HL-60 (cell line): ENCODE data around the gene ITGAE.

ENCODE experiments used
- DNase-seq, 2 experiments: peaks; one replicate each; pipeline ENCODE4 v3.0.0-alpha.2; 2010 to 2020; ENCODE audit warnings: low read depth in 1 of 2, low spot score in 1 of 2
- H3K27ac ChIP-seq: fragments of 250-450 bp; sonication (Bioruptor Pico); replicated peaks from 2 replicates; pipeline ENCODE4 v1.5.1; 2020; ENCODE audit warnings: mild to moderate bottlenecking, moderate library complexity
- H3K27me3 ChIP-seq: fragments of 250-450 bp; sonication (Bioruptor Pico); 2 replicates; pipeline ENCODE4 v1.5.1; 2021; ENCODE audit warnings: mild to moderate bottlenecking, moderate library complexity; ENCODE audit not compliant: insufficient read depth, poor library complexity, severe bottlenecking
- H3K4me3 ChIP-seq: replicated peaks from 2 replicates; pipeline ENCODE4 v1.5.1; 2011; ENCODE audit warnings: mild to moderate bottlenecking, control low read depth, low read length; ENCODE audit not compliant: insufficient read depth
- GABPA ChIP-seq: IDR thresholded peaks from 2 replicates; pipeline ENCODE4 v1.6.1; 2012; ENCODE audit warnings: low read depth
- POLR2AphosphoS5 ChIP-seq: IDR thresholded peaks from 2 replicates; pipeline ENCODE4 v1.6.1; 2012; ENCODE audit warnings: low read depth
- SPI1 ChIP-seq: IDR thresholded peaks from 2 replicates; pipeline ENCODE4 v1.6.1; 2012; ENCODE audit warnings: low read depth, mild to moderate bottlenecking, borderline replicate concordance
- TF ChIP-seq, protein P1 (sequence below): IDR thresholded peaks from one replicate; pipeline ENCODE4 v1.5.1; 2011; ENCODE audit warnings: low read length, control low read depth, inconsistent platforms; ENCODE audit not compliant: insufficient read depth
- TF ChIP-seq, protein P2 (sequence below): IDR thresholded peaks from 2 replicates; pipeline ENCODE4 v1.6.1; 2012; ENCODE audit warnings: low read depth; ENCODE audit not compliant: insufficient replicate concordance

ITGAE gene

DNA sequence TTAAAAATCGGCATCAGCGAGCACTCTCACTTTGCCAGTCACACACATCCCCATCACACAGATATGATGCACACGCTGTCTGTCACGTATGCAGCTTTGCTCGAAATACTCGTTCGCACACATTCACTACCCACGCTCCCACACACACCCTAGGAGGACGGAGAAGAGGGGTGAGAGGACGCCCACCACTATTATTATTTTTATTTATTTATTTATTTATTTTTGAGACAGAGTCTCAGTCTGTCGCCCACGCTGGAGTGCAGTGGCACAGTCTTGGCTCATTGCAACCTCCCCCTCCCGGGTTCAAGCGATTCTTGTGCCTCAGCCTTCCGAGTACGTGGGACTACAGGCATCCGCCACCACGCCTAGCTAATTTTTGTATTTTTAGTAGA lies 46.9 kb downstream of the ITGAE start:
- Histone ChIP-seq H3K27ac (no peak overlapping the region), H3K27me3 (no peaks in the 10 kb centered on the region), H3K4me3 (no peak overlapping the region)
- DNase-seq = no peak
- TF ChIP-seq POLR2AphosphoS5 (no peak), GABPA (no peak), SPI1 (no peak)
- TF ChIP-seq, protein P1, sequence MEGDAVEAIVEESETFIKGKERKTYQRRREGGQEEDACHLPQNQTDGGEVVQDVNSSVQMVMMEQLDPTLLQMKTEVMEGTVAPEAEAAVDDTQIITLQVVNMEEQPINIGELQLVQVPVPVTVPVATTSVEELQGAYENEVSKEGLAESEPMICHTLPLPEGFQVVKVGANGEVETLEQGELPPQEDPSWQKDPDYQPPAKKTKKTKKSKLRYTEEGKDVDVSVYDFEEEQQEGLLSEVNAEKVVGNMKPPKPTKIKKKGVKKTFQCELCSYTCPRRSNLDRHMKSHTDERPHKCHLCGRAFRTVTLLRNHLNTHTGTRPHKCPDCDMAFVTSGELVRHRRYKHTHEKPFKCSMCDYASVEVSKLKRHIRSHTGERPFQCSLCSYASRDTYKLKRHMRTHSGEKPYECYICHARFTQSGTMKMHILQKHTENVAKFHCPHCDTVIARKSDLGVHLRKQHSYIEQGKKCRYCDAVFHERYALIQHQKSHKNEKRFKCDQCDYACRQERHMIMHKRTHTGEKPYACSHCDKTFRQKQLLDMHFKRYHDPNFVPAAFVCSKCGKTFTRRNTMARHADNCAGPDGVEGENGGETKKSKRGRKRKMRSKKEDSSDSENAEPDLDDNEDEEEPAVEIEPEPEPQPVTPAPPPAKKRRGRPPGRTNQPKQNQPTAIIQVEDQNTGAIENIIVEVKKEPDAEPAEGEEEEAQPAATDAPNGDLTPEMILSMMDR = no peak
- TF ChIP-seq, protein P2, sequence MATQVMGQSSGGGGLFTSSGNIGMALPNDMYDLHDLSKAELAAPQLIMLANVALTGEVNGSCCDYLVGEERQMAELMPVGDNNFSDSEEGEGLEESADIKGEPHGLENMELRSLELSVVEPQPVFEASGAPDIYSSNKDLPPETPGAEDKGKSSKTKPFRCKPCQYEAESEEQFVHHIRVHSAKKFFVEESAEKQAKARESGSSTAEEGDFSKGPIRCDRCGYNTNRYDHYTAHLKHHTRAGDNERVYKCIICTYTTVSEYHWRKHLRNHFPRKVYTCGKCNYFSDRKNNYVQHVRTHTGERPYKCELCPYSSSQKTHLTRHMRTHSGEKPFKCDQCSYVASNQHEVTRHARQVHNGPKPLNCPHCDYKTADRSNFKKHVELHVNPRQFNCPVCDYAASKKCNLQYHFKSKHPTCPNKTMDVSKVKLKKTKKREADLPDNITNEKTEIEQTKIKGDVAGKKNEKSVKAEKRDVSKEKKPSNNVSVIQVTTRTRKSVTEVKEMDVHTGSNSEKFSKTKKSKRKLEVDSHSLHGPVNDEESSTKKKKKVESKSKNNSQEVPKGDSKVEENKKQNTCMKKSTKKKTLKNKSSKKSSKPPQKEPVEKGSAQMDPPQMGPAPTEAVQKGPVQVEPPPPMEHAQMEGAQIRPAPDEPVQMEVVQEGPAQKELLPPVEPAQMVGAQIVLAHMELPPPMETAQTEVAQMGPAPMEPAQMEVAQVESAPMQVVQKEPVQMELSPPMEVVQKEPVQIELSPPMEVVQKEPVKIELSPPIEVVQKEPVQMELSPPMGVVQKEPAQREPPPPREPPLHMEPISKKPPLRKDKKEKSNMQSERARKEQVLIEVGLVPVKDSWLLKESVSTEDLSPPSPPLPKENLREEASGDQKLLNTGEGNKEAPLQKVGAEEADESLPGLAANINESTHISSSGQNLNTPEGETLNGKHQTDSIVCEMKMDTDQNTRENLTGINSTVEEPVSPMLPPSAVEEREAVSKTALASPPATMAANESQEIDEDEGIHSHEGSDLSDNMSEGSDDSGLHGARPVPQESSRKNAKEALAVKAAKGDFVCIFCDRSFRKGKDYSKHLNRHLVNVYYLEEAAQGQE = no peak

DNA sequence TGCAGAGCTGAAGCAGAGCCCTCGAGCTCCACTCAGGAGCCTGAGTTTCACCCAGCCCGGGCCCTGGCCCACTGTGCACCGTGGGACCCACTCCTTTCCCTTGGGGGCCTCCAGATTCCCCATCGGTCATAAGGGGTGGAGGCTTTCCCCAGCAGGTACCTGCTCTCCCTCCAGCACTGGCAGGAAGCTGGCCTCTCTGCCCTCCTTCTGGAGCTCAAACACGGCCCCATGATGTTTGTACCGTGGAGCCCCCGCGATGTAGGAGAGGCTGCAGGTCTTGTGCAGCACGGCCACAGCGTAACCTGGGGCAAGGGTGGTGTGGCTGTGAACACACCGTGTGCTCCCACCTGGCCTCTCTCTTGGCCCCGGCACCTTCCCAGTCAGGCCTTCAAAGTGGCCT lies 47.4 kb downstream of the ITGAE start:
- TF ChIP-seq SPI1 = no peak
- TF ChIP-seq POLR2AphosphoS5 = no peak
- TF ChIP-seq, protein P2 = no peak
- no peak for TF ChIP-seq GABPA
- TF ChIP-seq, protein P1 = no peak
- Histone ChIP-seq H3K27me3 (no peaks in the 10 kb centered on the region), H3K27ac (no peak overlapping the region), H3K4me3 (no peak overlapping the region)
- no peak for DNase-seq

DNA sequence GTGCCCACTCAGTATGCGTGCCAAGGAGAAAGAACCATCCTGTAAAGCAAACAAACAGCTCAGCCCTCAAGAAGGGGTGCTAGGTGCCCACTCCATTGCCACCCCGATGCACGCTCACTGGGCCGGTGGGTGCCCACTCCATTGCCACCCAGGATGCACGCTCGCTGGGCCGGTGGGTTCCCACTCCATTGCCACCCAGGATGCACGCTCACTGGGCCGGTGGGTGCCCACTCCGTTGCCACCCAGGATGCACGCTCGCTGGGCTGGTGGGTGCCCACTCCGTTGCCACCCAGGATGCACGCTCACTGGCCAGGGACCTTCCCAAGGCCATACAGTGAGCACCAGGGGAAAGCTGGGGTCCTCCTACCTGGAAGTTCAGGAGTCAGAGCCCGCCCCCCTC lies 49.2 kb downstream of the ITGAE start:
- no peak for DNase-seq
- Histone ChIP-seq H3K27ac (no peak overlapping the region), H3K4me3 (no peak overlapping the region), H3K27me3 (no peaks in the 10 kb centered on the region)
- TF ChIP-seq POLR2AphosphoS5 (no peak), GABPA (no peak), SPI1 (no peak)
- TF ChIP-seq, protein P2 = no peak
- TF ChIP-seq, protein P1 = no peak
